Suprapubic skin (tissue), 3 donors: Measurements from ENCODE around the gene SLC4A11.

Experiments
- EP300 ChIP-seq: sonication (generic); formaldehyde crosslinking; IDR thresholded peaks from one replicate; pipeline ENCODE4 v1.6.1; 2017; ENCODE audit warnings: antibody characterized with exemption
- TF ChIP-seq, protein P1 (sequence below), 2 donors: fragments of 200-600 bp in 1 of 2; fragments of 450-650 bp in 1 of 2; sonication (generic) in 1 of 2; IDR thresholded peaks; one replicate each; pipeline ENCODE4 v1.5.1; 2016 to 2019; ENCODE audit warnings: antibody characterized with exemption in 2 of 2, mild to moderate bottlenecking in 1 of 2, moderate library complexity in 1 of 2

DNA sequence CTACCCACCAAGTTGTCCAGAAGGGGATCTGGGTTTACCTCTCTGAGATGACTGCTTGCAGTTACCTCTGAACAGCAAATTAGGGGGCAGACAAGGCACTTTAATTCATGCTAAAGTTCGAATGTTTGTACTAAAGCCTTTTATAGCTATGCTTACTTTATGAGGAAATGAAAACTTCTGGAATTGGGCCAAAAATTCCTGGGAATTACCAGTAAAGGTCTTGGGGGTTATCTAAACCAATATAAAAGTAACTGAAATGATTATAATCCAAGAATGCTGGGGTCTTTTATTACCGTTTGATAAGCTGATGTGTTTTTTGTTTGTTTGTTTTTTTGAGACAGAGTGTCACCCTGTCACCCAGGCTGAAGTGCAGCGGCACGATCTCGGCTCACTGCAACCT lies 57.7 kb downstream of the SLC4A11 start:
- TF ChIP-seq, protein P1, sequence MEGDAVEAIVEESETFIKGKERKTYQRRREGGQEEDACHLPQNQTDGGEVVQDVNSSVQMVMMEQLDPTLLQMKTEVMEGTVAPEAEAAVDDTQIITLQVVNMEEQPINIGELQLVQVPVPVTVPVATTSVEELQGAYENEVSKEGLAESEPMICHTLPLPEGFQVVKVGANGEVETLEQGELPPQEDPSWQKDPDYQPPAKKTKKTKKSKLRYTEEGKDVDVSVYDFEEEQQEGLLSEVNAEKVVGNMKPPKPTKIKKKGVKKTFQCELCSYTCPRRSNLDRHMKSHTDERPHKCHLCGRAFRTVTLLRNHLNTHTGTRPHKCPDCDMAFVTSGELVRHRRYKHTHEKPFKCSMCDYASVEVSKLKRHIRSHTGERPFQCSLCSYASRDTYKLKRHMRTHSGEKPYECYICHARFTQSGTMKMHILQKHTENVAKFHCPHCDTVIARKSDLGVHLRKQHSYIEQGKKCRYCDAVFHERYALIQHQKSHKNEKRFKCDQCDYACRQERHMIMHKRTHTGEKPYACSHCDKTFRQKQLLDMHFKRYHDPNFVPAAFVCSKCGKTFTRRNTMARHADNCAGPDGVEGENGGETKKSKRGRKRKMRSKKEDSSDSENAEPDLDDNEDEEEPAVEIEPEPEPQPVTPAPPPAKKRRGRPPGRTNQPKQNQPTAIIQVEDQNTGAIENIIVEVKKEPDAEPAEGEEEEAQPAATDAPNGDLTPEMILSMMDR (IDR thresholded peaks at IDR 0.05), result no peak
- TF ChIP-seq EP300, result no peak
